ENCODE data around the gene GRP. TPM values are rescaled to one million over a fixed set of nuclear protein-coding genes. Genes with fewer than 3 reads are reported as not detected.

The GRP gene
- polyA plus RNA-seq, 4 donors, result 0.18 TPM; not detected in 3

DNA sequence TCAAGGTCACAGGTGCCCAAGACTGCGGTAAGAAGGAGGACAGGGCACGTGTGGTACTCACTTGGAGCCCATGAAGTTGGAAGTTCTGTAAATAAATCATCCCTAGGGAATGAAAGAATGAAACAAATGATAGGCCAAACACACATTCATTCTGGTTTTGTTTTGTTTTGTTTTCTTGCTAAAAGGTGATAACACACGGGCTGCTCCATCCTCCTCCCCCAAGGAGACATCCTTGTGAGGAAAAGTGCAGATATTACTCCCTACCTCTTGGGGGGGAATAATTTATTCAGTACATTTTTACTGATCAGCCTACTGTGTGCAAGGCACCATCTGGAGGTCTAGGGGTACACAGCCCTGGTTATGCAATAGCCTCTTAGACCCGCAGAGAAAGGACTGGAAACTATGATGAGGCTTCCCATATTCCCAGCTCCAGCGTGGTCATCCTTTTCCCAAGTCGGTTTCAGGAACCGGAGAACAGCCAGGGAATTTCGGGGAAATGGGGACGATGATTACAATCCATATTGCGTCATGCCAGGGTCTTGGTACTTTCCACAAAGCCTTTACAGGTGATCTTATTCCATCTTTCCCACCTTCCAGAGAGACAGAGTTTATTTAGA is 47.0 kb downstream of the GRP start:
- WGBS, 3 donors, result 8 to 13% (median 12%) methylated on average over 10 of the region's 10 CpGs
- Histone ChIP-seq H3K9me3 (ENCODE audit: control insufficient read depth in 2 of 2, insufficient read depth in 1 of 2, low read depth in 1 of 2, low read length in 1 of 2) (no peaks in the 10 kb centered on the region), H3K4me3 (ENCODE audit: low read depth in 1 of 3, low read length in 3 of 3) (no peak overlapping the region), H3K27me3 (ENCODE audit: control insufficient read depth in 3 of 3, insufficient read depth in 3 of 3, low read length in 3 of 3) (peaks cover 17 to 93% (median 60%) of the 10 kb centered on the region in 3 donors), H3K4me1 (ENCODE audit: control insufficient read depth in 3 of 3, insufficient read depth in 2 of 3, low read depth in 1 of 3, low read length in 2 of 3) (peaks cover 0 to 4% (median 0%) of the 10 kb centered on the region in 3 donors), H3K27ac (ENCODE audit: low read depth in 1 of 3, low read length in 2 of 3) (no peak overlapping the region), H3K36me3 (ENCODE audit: control insufficient read depth in 3 of 3, insufficient read depth in 2 of 3, low read depth in 1 of 3, low read length in 3 of 3) (no peaks in the 10 kb centered on the region)
- DNase-seq, result no peak
- no peak for FAIRE-seq

DNA sequence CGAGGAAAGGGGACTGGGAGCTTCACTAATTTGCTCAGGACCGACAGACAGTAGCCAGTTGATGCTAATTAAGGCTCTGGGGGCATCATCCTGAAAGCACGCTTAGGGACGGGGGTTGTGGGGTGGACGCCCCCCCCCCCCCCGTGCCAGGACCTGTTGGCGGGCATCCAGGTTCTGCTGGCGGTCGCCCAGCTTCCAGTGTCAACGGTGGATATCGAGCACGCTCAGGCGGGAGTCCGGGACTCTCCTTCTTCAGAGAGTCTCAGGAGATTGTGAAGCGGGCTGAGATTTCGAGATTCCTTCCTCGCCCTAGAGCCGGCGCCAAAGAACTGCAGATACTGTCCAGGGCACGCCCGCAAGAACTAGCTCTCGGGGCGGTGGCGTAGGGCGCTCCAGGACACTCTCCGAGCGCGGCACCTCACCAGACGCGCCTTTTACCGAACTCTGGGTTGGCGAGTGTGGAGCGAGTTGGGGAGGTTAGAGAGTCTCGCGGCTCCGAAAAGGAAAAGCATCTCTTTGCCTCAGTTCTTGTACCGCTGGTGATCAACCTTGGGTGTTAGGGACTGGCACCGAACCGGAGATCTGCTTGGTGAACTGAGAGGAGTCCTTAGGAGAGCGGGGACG is 47.7 kb downstream of the GRP start:
- DNase-seq (peak; percentile 10 to 13), FAIRE-seq (no peak)
- Histone ChIP-seq H3K9me3 (ENCODE audit: control insufficient read depth in 2 of 2, insufficient read depth in 1 of 2, low read depth in 1 of 2, low read length in 1 of 2) (no peaks in the 10 kb centered on the region), H3K4me3 (ENCODE audit: low read depth in 1 of 3, low read length in 3 of 3) (no peak overlapping the region), H3K27me3 (ENCODE audit: control insufficient read depth in 3 of 3, insufficient read depth in 3 of 3, low read length in 3 of 3) (peaks cover 21 to 97% (median 63%) of the 10 kb centered on the region in 3 donors), H3K27ac (ENCODE audit: low read depth in 1 of 3, low read length in 2 of 3) (no peak overlapping the region), H3K36me3 (ENCODE audit: control insufficient read depth in 3 of 3, insufficient read depth in 2 of 3, low read depth in 1 of 3, low read length in 3 of 3) (no peaks in the 10 kb centered on the region), H3K4me1 (ENCODE audit: control insufficient read depth in 3 of 3, insufficient read depth in 2 of 3, low read depth in 1 of 3, low read length in 2 of 3) (peaks cover 0 to 10% (median 0%) of the 10 kb centered on the region in 3 donors)
- 3 to 4% (median 3%) methylated on average over 40 to 41 of the region's 41 CpGs for WGBS, 3 donors

DNA sequence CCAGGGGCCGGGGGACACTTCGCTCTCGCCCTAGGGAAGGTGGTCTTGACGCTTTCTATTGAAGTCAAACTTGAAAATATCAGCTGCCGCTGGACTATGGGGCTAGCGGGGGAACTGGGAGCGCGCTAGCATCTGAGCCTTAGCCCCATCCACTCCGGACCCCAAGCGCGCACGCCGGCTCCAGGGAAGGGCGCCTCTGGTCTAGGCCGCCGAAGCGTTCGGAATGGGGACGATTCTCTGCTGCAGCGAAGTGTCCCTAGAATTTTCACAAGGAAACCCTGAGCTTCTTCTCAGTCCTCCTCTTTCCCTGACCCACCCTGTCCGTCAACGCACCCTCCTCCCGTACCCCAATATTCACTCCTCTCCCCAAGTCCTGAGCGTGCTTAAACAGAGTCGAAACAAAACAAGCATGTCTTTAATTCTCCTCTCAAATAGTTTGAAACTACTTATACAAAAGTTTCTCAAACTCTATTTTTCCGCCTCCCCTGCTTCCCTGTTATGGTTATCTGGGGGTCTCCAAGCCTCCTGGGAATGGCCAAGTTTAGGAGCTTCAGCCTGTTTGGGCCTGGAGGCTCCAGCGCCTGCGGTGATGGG is 48.3 kb downstream of the GRP start:
- 11 to 24% (median 21%) methylated on average over 28 of the region's 28 CpGs for WGBS, 3 donors
- no peak overlapping the region for H3K4me3 ChIP-seq (ENCODE audit: low read depth in 1 of 3, low read length in 3 of 3)
- FAIRE-seq (no peak), DNase-seq (no peak)
- H3K27me3 ChIP-seq (ENCODE audit: control insufficient read depth in 3 of 3, insufficient read depth in 3 of 3, low read length in 3 of 3), result peaks cover 26 to 97% (median 64%) of the 10 kb centered on the region in 3 donors
- H3K27ac ChIP-seq (ENCODE audit: low read depth in 1 of 3, low read length in 2 of 3), result no peak overlapping the region
- H3K9me3 ChIP-seq (ENCODE audit: control insufficient read depth in 2 of 2, insufficient read depth in 1 of 2, low read depth in 1 of 2, low read length in 1 of 2), result no peaks in the 10 kb centered on the region
- no peaks in the 10 kb centered on the region for H3K36me3 ChIP-seq (ENCODE audit: control insufficient read depth in 3 of 3, insufficient read depth in 2 of 3, low read depth in 1 of 3, low read length in 3 of 3)
- peaks cover 0 to 10% (median 0%) of the 10 kb centered on the region in 3 donors for H3K4me1 ChIP-seq (ENCODE audit: control insufficient read depth in 3 of 3, insufficient read depth in 2 of 3, low read depth in 1 of 3, low read length in 2 of 3)

DNA sequence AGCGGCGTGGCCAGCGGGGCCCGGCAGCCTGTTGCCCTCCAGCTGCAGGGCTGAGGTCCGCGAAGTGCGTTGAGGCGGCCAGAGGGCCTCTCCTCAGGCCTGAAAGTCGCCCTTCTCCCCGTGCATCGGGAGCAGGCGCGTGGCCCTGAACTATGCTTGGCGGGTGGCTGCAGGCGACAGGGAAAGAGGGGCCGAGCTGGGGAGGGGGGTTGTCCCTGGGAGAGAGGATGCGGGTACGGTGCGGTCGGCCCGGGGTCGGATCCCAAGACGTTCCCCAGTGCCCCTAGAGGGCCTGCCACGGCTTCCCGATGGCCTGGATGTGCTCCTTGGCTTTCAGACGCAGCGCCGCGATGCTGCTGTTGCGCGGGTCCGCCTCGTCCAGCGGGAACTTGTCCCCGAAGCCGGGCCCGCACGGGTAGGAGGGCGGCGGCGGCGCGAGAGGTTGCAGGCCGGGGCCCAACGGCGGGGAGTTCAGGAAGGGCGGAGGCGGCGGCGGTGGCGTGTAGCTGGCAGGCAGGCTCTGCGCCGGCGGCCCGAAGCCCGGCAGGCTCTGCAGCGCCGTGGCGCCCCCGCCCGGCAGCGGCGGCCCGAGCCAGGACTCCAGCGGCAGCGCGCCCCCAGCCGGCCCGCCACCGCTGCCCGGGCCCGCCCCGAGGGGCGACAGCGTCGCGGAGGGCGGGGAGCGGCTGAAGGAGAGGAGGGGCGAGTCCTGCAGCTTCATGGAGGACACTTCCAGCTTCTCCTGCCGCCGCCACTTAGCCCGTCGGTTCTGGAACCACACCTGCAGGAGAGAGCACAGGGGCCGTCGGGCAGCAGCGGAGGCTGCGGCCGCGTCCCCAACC is 49.0 kb downstream of the GRP start:
- Histone ChIP-seq H3K4me3 (ENCODE audit: low read depth in 1 of 3, low read length in 3 of 3) (peak overlapping the region in 1 of 3 donors; percentile 33), H3K27me3 (ENCODE audit: control insufficient read depth in 3 of 3, insufficient read depth in 3 of 3, low read length in 3 of 3) (peaks cover 27 to 97% (median 63%) of the 10 kb centered on the region in 3 donors), H3K9me3 (ENCODE audit: control insufficient read depth in 2 of 2, insufficient read depth in 1 of 2, low read depth in 1 of 2, low read length in 1 of 2) (no peaks in the 10 kb centered on the region), H3K4me1 (ENCODE audit: control insufficient read depth in 3 of 3, insufficient read depth in 2 of 3, low read depth in 1 of 3, low read length in 2 of 3) (peaks cover 0 to 15% (median 0%) of the 10 kb centered on the region in 3 donors), H3K36me3 (ENCODE audit: control insufficient read depth in 3 of 3, insufficient read depth in 2 of 3, low read depth in 1 of 3, low read length in 3 of 3) (no peaks in the 10 kb centered on the region), H3K27ac (ENCODE audit: low read depth in 1 of 3, low read length in 2 of 3) (no peak overlapping the region)
- FAIRE-seq, result no peak
- WGBS, 3 donors, result 2 to 5% (median 3%) methylated on average over 36 to 90 of the region's 90 CpGs
- peak; percentile 12 to 61 for DNase-seq

DNA sequence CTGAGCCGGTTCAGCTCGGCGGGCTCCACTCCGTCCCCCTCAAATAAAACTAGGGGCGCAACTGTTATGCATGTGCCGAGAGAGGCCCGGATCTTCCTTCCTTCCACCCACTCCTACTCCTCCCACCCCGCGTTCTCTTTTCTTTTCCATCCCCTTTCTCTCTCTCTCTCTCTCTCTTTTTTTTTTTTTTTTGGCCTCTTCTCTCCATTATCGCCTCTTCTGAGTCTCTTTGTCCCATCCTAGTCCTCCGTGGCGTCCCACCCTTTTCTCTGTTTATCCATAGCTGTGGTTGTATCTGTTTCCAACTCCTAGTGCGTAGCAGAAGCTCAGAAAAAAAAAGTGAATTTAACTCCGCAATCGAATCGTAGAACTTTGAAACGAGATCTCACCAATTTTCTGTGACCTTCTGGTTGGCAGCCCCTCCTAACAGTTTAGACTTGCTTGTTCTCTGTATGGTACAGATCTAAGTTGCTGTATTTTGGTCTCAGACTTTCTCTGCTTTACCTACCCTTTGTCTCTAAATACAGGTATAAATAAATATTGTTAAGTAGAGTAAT is 49.7 kb downstream of the GRP start:
- H3K4me1 ChIP-seq (ENCODE audit: control insufficient read depth in 3 of 3, insufficient read depth in 2 of 3, low read depth in 1 of 3, low read length in 2 of 3), result peaks cover 0 to 15% (median 0%) of the 10 kb centered on the region in 3 donors
- peaks cover 27 to 97% (median 67%) of the 10 kb centered on the region in 3 donors for H3K27me3 ChIP-seq (ENCODE audit: control insufficient read depth in 3 of 3, insufficient read depth in 3 of 3, low read length in 3 of 3)
- no peak for DNase-seq
- FAIRE-seq, result no peak
- no peaks in the 10 kb centered on the region for H3K9me3 ChIP-seq (ENCODE audit: control insufficient read depth in 2 of 2, insufficient read depth in 1 of 2, low read depth in 1 of 2, low read length in 1 of 2)
- no peak overlapping the region for H3K27ac ChIP-seq (ENCODE audit: low read depth in 1 of 3, low read length in 2 of 3)
- peak overlapping the region in 1 of 3 donors; percentile 33 for H3K4me3 ChIP-seq (ENCODE audit: low read depth in 1 of 3, low read length in 3 of 3)
- WGBS, 3 donors, result 6 to 9% (median 7%) methylated on average over 16 to 17 of the region's 17 CpGs
- no peaks in the 10 kb centered on the region for H3K36me3 ChIP-seq (ENCODE audit: control insufficient read depth in 3 of 3, insufficient read depth in 2 of 3, low read depth in 1 of 3, low read length in 3 of 3)

DNA sequence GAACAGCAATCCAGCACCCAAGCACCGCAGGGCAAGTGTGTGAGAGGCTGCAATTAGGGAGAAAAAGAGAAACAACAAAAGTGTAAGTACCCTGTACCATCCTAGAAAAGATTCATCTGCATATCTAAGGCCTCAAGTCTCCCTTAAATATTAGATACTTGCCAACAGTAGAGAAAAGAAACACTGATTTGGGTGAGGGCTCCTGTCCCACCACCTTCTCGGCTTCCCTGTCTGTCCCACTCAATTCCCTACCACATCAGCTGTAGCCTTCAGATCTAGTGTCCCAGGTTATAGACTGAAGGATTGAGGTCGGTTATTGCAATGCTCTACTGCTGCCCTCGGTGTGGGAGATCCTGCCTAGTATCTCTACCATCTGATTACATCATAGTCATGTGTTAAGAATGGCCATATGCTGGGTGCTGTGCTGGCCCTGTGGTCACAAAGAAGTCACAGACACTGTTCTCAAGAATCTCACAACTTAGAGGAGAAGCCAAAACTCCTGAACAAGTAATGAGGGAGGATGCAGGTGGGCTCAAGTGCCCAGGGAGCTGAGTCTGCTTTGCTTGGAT is 50.8 kb downstream of the GRP start:
- WGBS, 3 donors, result 10 to 21% (median 18%) methylated on average over 4 of the region's 4 CpGs
- Histone ChIP-seq H3K27me3 (ENCODE audit: control insufficient read depth in 3 of 3, insufficient read depth in 3 of 3, low read length in 3 of 3) (peaks cover 30 to 97% (median 61%) of the 10 kb centered on the region in 3 donors), H3K4me1 (ENCODE audit: control insufficient read depth in 3 of 3, insufficient read depth in 2 of 3, low read depth in 1 of 3, low read length in 2 of 3) (peaks cover 0 to 15% (median 0%) of the 10 kb centered on the region in 3 donors), H3K9me3 (ENCODE audit: control insufficient read depth in 2 of 2, insufficient read depth in 1 of 2, low read depth in 1 of 2, low read length in 1 of 2) (no peaks in the 10 kb centered on the region), H3K36me3 (ENCODE audit: control insufficient read depth in 3 of 3, insufficient read depth in 2 of 3, low read depth in 1 of 3, low read length in 3 of 3) (no peaks in the 10 kb centered on the region), H3K4me3 (ENCODE audit: low read depth in 1 of 3, low read length in 3 of 3) (no peak overlapping the region), H3K27ac (ENCODE audit: low read depth in 1 of 3, low read length in 2 of 3) (no peak overlapping the region)
- DNase-seq (no peak), FAIRE-seq (no peak)

DNA sequence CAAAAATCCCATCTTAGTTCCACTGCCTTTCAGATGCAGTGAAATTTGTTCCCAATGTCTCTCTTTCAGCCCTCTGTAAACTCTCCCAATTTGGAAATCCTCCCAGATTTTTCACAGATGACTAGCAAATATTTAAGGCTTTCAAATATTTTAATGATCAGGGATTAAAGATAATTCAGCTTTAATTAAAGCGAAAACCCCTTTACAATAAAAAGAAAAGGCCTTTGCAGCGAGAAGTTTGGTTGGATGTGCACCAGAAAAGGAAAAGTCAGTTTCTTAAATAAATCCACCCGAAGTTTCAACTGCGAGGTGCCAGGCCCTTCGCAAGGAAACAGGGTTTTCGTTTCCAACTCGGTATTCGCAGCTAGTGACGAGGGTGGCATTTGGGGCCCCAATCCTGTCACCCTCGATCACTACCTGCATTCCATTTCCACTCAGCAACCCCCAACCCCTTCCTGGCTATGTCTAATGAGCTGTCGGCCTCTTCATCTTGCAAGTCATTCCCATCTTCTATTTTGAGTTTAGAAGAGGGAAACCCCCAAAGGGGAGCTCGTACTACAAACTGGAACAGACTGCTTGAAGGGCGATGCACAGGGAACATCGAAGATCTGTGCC is 51.8 kb downstream of the GRP start:
- Histone ChIP-seq H3K4me3 (ENCODE audit: low read depth in 1 of 3, low read length in 3 of 3) (no peak overlapping the region), H3K9me3 (ENCODE audit: control insufficient read depth in 2 of 2, insufficient read depth in 1 of 2, low read depth in 1 of 2, low read length in 1 of 2) (no peaks in the 10 kb centered on the region), H3K4me1 (ENCODE audit: control insufficient read depth in 3 of 3, insufficient read depth in 2 of 3, low read depth in 1 of 3, low read length in 2 of 3) (peaks cover 0 to 15% (median 0%) of the 10 kb centered on the region in 3 donors), H3K36me3 (ENCODE audit: control insufficient read depth in 3 of 3, insufficient read depth in 2 of 3, low read depth in 1 of 3, low read length in 3 of 3) (no peaks in the 10 kb centered on the region), H3K27me3 (ENCODE audit: control insufficient read depth in 3 of 3, insufficient read depth in 3 of 3, low read length in 3 of 3) (peaks cover 30 to 97% (median 53%) of the 10 kb centered on the region in 3 donors), H3K27ac (ENCODE audit: low read depth in 1 of 3, low read length in 2 of 3) (no peak overlapping the region)
- 14 to 20% (median 15%) methylated on average over 14 of the region's 14 CpGs for WGBS, 3 donors
- FAIRE-seq (no peak), DNase-seq (no peak)
